GM12892 (cell line): Measurements from ENCODE around the gene TBC1D23.

Source experiments
- DNase-seq: peaks from one replicate; pipeline ENCODE4 v3.0.0; 2011; ENCODE audit not compliant: insufficient read length
- FAIRE-seq: peaks from 2 replicates; lab custom pipeline; 2011; peaks lifted over from hg19 to GRCh38; lab: Jason Lieb, UNC
- POLR2A ChIP-seq: IDR thresholded peaks from 2 replicates; pipeline ENCODE4 v1.6.1; 2011; ENCODE audit warnings: low read depth, low read length, control low read depth
- POLR2AphosphoS5 ChIP-seq: IDR thresholded peaks from 2 replicates; pipeline ENCODE4 v1.6.1; 2011; ENCODE audit warnings: low read depth, low read length, control low read depth
- TAF1 ChIP-seq: IDR thresholded peaks from 2 replicates; pipeline ENCODE4 v1.6.1; 2011; ENCODE audit warnings: low read depth, mild to moderate bottlenecking, control low read depth, low read length, borderline replicate concordance

The TBC1D23 gene

GRCh38 chr3:100366424-100366823 lies 105.6 kb downstream of the TBC1D23 start:
- no peak for FAIRE-seq
- TF ChIP-seq POLR2AphosphoS5: no peak
- no peak for TF ChIP-seq POLR2A
- TF ChIP-seq TAF1: no peak

GRCh38 chr3:100368441-100368840 lies 107.6 kb downstream of the TBC1D23 start:
- TF ChIP-seq POLR2A: no peak
- TF ChIP-seq TAF1: no peak
- no peak for DNase-seq
- FAIRE-seq: no peak

More at GRCh38 chr3:100366424-100366823, 105.6 kb downstream of the TBC1D23 start:
- DNase-seq: no peak

- TF ChIP-seq POLR2A: no peak
- TF ChIP-seq TAF1: no peak
- no peak for TF ChIP-seq POLR2AphosphoS5
- no peak for FAIRE-seq
- no peak for DNase-seq
These were observed 110.0 kb downstream of the TBC1D23 start for GRCh38 chr3:100370756-100371155.

DNA sequence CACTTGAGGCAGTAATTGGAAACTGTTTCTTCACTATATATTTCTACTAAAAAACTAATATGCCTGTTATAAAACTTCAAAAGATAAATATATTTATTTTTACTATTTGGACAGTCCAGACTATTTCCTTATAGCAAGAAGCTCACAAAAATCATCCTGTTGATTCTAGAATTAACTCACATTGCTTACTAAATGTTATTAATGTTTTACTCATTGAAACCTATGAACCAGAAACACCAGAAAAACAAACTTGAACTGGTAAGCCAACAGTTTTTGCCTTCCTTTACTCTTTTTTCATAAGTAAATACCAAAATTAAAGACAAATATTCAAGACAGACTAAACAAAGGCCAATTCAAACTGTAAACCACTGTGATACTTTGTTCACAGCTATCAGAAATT lies 113.7 kb downstream of the TBC1D23 start:
- no peak for DNase-seq
- TF ChIP-seq TAF1: no peak
- no peak for TF ChIP-seq POLR2AphosphoS5
- no peak for TF ChIP-seq POLR2A
- no peak for FAIRE-seq
